Mesothelial cell of epicardium (in vitro differentiated cells): ENCODE results near the gene SYNPO2L. TPM values are rescaled to one million over a fixed set of nuclear protein-coding genes. Genes with fewer than 3 reads are reported as not detected.
A peak's percentile ranks its signal among the peaks of the same experiment; 100 is the strongest.

Experiments
- DNase-seq, 2 experiments: peaks; one replicate each; pipeline ENCODE4 v3.0.0; 2021; ENCODE audit warnings: low spot score in 2 of 2; ENCODE audit not compliant: unreplicated experiment in 2 of 2
- H3K27ac Mint-ChIP-seq: 2 replicates; pipeline ENCODE4 v1.8.0; 2021; ENCODE audit warnings: mixed read lengths
- H3K27me3 Mint-ChIP-seq: 2 replicates; pipeline ENCODE4 v1.8.0; 2021; ENCODE audit warnings: low read depth, mixed read lengths
- H3K36me3 Mint-ChIP-seq: 2 replicates; pipeline ENCODE4 v1.8.0; 2021; ENCODE audit warnings: mixed read lengths
- H3K4me1 Mint-ChIP-seq: 2 replicates; pipeline ENCODE4 v1.8.0; 2021; ENCODE audit warnings: mixed read lengths
- H3K4me3 Mint-ChIP-seq: 2 replicates; pipeline ENCODE4 v1.8.0; 2021; ENCODE audit warnings: mild to moderate bottlenecking, moderate library complexity, mixed read lengths
- H3K9me3 Mint-ChIP-seq: 2 replicates; pipeline ENCODE4 v1.8.0; 2021; ENCODE audit warnings: mixed read lengths
- CTCF ChIP-seq: fragments of 200-600 bp; sonication (generic); IDR thresholded peaks from one replicate; pipeline ENCODE4 v1.5.0; 2021; ENCODE audit warnings: antibody characterized with exemption; ENCODE audit not compliant: unreplicated experiment
- total RNA-seq: library from RNA; stranded (reverse); gene quantifications from 3 replicates; pipeline ENCODE4 v1.2.1, GENCODE V29; 2021

Gene SYNPO2L
- total RNA-seq, 1 donor from 2014 or later: 0.22 TPM

- H3K27ac Mint-ChIP-seq: no peak overlapping the region
- no peak for TF ChIP-seq CTCF
- H3K27me3 Mint-ChIP-seq: no peaks in the 10 kb centered on the region
- no peak for DNase-seq
- H3K9me3 Mint-ChIP-seq: no peaks in the 10 kb centered on the region
- no peaks in the 10 kb centered on the region for H3K4me1 Mint-ChIP-seq
- no peak overlapping the region for H3K4me3 Mint-ChIP-seq
- H3K36me3 Mint-ChIP-seq: peaks cover 7% of the 10 kb centered on the region
Measured at GRCh38 chr10:73609116-73609515, 46.7 kb downstream of the SYNPO2L start.

- H3K9me3 Mint-ChIP-seq: no peaks in the 10 kb centered on the region
- no peak overlapping the region for H3K4me3 Mint-ChIP-seq
- peak overlapping the region; percentile 30 for H3K27ac Mint-ChIP-seq
- peaks cover 7% of the 10 kb centered on the region for H3K36me3 Mint-ChIP-seq
- no peak for TF ChIP-seq CTCF
- H3K4me1 Mint-ChIP-seq: peaks cover 8% of the 10 kb centered on the region
- DNase-seq: no peak
- no peaks in the 10 kb centered on the region for H3K27me3 Mint-ChIP-seq
Measured at GRCh38 chr10:73601486-73601921, 54.3 kb downstream of the SYNPO2L start.

GRCh38 chr10:73597346-73597745 lies 58.5 kb downstream of the SYNPO2L start:
- peaks cover 10% of the 10 kb centered on the region for H3K4me1 Mint-ChIP-seq
- no peak overlapping the region for H3K4me3 Mint-ChIP-seq
- H3K9me3 Mint-ChIP-seq: no peaks in the 10 kb centered on the region
- no peak overlapping the region for H3K27ac Mint-ChIP-seq
- peaks cover 2% of the 10 kb centered on the region for H3K27me3 Mint-ChIP-seq
- no peak for TF ChIP-seq CTCF
- H3K36me3 Mint-ChIP-seq: no peaks in the 10 kb centered on the region
- DNase-seq: no peak

Other genes with a start within 250 kb of the SYNPO2L start
- 38.9 to 47.9 TPM (median 39.4 TPM) in 3 replicates for gene ANXA7, start 242.0 kb downstream of the SYNPO2L start, total RNA-seq
- gene MSS51, start 222.5 kb downstream of the SYNPO2L start, total RNA-seq: 4.9 to 5.6 TPM (median 5.0 TPM) in 3 replicates
- 49.9 to 50.7 TPM (median 49.9 TPM) in 3 replicates for gene PPP3CB, start 160.0 kb downstream of the SYNPO2L start, total RNA-seq
- gene USP54, start 64.7 kb downstream of the SYNPO2L start, total RNA-seq: 24.5 to 26.9 TPM (median 26.7 TPM) in 3 replicates
- gene MYOZ1, start 14.6 kb downstream of the SYNPO2L start, total RNA-seq: 1.4 to 2.1 TPM (median 1.7 TPM) in 3 replicates
- gene AGAP5, start 42.1 kb upstream of the SYNPO2L start, total RNA-seq: 11.7 to 12.8 TPM (median 12.1 TPM) in 3 replicates
- 74.8 to 77.6 TPM (median 75.5 TPM) in 3 replicates for gene SEC24C, start 88.3 kb upstream of the SYNPO2L start, total RNA-seq
- gene CHCHD1, start 126.0 kb upstream of the SYNPO2L start, total RNA-seq: 21.0 to 23.5 TPM (median 23.1 TPM) in 3 replicates
- 121 to 131 TPM (median 122 TPM) in 3 replicates for gene ZSWIM8, start 129.6 kb upstream of the SYNPO2L start, total RNA-seq
- 37.2 to 40.8 TPM (median 38.7 TPM) in 3 replicates for gene NDST2, start 155.6 kb upstream of the SYNPO2L start, total RNA-seq
- gene CAMK2G, start 218.5 kb upstream of the SYNPO2L start, total RNA-seq: 27.3 to 28.3 TPM (median 27.8 TPM) in 3 replicates